ENCODE results near the gene TIMP3. TPM values are rescaled to one million over a fixed set of nuclear protein-coding genes. Genes with fewer than 3 reads are reported as not detected.

Gene TIMP3
- total RNA-seq, 4 donors from 2014 or later = 68.1 to 381 (median 202) TPM

- intact Hi-C loops (cut with DNase I; ENCODE audit: low total_unique reads) = no loop called here
- WGBS, 2 donors = 78 to 89% methylated on average over 2 of the region's 2 CpGs
- H3K4me3 ChIP-seq (ENCODE audit: low read depth, poor library complexity, severe bottlenecking) = no peak overlapping the region
Observed at GRCh38 chr22:32830957-32831356, 29.5 kb downstream of the TIMP3 start.

GRCh38 chr22:32831584-32831983, 30.1 kb downstream of the TIMP3 start:
- no peak for DNase-seq (ENCODE audit: low spot score in 2 of 2)

More at GRCh38 chr22:32830957-32831356, 29.5 kb downstream of the TIMP3 start:
- no peak for DNase-seq (ENCODE audit: low spot score in 2 of 2)
- TF ChIP-seq CTCF (IDR thresholded peaks at IDR 0.05) (no peak), POLR2A (IDR thresholded peaks at IDR 0.05) (no peak)

GRCh38 chr22:32832174-32832573, 30.7 kb downstream of the TIMP3 start:
- 39 to 41% methylated on average over 4 of the region's 4 CpGs for WGBS, 2 donors
- H3K4me3 ChIP-seq (ENCODE audit: low read depth, poor library complexity, severe bottlenecking) = no peak overlapping the region
- TF ChIP-seq POLR2A (IDR thresholded peaks at IDR 0.05) (no peak), CTCF (IDR thresholded peaks at IDR 0.05) (no peak)
- no peak for DNase-seq (ENCODE audit: low spot score in 2 of 2)
- intact Hi-C loops (cut with DNase I; ENCODE audit: low total_unique reads) = no loop called here

More at GRCh38 chr22:32831584-32831983, 30.1 kb downstream of the TIMP3 start:
- no peak overlapping the region for H3K4me3 ChIP-seq (ENCODE audit: low read depth, poor library complexity, severe bottlenecking)
- TF ChIP-seq CTCF (IDR thresholded peaks at IDR 0.05) (no peak), POLR2A (IDR thresholded peaks at IDR 0.05) (no peak)
- WGBS, 2 donors = 65 to 68% methylated on average over 3 of the region's 3 CpGs
- intact Hi-C loops (cut with DNase I; ENCODE audit: low total_unique reads) = no loop called here

- 66 to 68% methylated on average over 7 of the region's 7 CpGs for WGBS, 2 donors
Observed at GRCh38 chr22:32836280-32837123, 35.0 kb downstream of the TIMP3 start.

GRCh38 chr22:32837142-32837541, 35.6 kb downstream of the TIMP3 start:
- 74 to 77% methylated on average over 9 of the region's 9 CpGs for WGBS, 2 donors

More at GRCh38 chr22:32836280-32837123, 35.0 kb downstream of the TIMP3 start:
- intact Hi-C loops (cut with DNase I; ENCODE audit: low total_unique reads) = no loop called here
- TF ChIP-seq CTCF (IDR thresholded peaks at IDR 0.05) (no peak), POLR2A (IDR thresholded peaks at IDR 0.05) (no peak)
- no peak for DNase-seq (ENCODE audit: low spot score in 2 of 2)
- H3K4me3 ChIP-seq (ENCODE audit: low read depth, poor library complexity, severe bottlenecking) = no peak overlapping the region

More at GRCh38 chr22:32837142-32837541, 35.6 kb downstream of the TIMP3 start:
- no peak overlapping the region for H3K4me3 ChIP-seq (ENCODE audit: low read depth, poor library complexity, severe bottlenecking)
- TF ChIP-seq POLR2A (IDR thresholded peaks at IDR 0.05) (no peak), CTCF (IDR thresholded peaks at IDR 0.05) (no peak)
- intact Hi-C loops (cut with DNase I; ENCODE audit: low total_unique reads) = no loop called here
- DNase-seq (ENCODE audit: low spot score in 2 of 2) = no peak

Measured in lower leg skin (tissue), 4 donors.